ENCODE data around the gene P4HA1.

- TF ChIP-seq, protein P1, sequence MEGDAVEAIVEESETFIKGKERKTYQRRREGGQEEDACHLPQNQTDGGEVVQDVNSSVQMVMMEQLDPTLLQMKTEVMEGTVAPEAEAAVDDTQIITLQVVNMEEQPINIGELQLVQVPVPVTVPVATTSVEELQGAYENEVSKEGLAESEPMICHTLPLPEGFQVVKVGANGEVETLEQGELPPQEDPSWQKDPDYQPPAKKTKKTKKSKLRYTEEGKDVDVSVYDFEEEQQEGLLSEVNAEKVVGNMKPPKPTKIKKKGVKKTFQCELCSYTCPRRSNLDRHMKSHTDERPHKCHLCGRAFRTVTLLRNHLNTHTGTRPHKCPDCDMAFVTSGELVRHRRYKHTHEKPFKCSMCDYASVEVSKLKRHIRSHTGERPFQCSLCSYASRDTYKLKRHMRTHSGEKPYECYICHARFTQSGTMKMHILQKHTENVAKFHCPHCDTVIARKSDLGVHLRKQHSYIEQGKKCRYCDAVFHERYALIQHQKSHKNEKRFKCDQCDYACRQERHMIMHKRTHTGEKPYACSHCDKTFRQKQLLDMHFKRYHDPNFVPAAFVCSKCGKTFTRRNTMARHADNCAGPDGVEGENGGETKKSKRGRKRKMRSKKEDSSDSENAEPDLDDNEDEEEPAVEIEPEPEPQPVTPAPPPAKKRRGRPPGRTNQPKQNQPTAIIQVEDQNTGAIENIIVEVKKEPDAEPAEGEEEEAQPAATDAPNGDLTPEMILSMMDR (IDR thresholded peaks at IDR 0.05): no peak
- no peak for TF ChIP-seq ZFX (IDR thresholded peaks at IDR 0.05; ENCODE audit: borderline replicate concordance)
These were observed 20.8 kb downstream of the P4HA1 start for GRCh38 chr10:73075829-73076228.

All from 22Rv1 (cell line).